H9 (cell line): ENCODE results near the gene ANKRD13D. TPM values are rescaled to one million over a fixed set of nuclear protein-coding genes. Genes with fewer than 3 reads are reported as not detected.

Experiments
- DNase-seq: peaks from one replicate; pipeline ENCODE4 v3.0.0-alpha.2; 2017
- H2AFZ ChIP-seq: one replicate; pipeline ENCODE4 v1.6.1; 2013; ENCODE audit warnings: mild to moderate bottlenecking, low read length, control low read depth, moderate library complexity
- H2AK5ac ChIP-seq: 2 replicates; pipeline ENCODE4 v1.6.1; 2013; ENCODE audit warnings: low read length, control low read depth, mixed read lengths; ENCODE audit not compliant: insufficient read length
- H2BK120ac ChIP-seq: one replicate; pipeline ENCODE4 v1.6.1; 2013; ENCODE audit warnings: low read depth, mild to moderate bottlenecking, low read length, control low read depth, inconsistent platforms; ENCODE audit not compliant: poor library complexity, severe bottlenecking
- H2BK12ac ChIP-seq: 2 replicates; pipeline ENCODE4 v1.6.1; 2013; ENCODE audit warnings: low read length, control low read depth, mixed read lengths, low read depth; ENCODE audit not compliant: insufficient read length
- H2BK15ac ChIP-seq: 2 replicates; pipeline ENCODE4 v1.6.1; 2013; ENCODE audit warnings: low read depth, low read length, control low read depth
- H2BK20ac ChIP-seq: one replicate; pipeline ENCODE4 v1.6.1; 2013; ENCODE audit warnings: low read depth, mild to moderate bottlenecking, low read length, control low read depth, inconsistent platforms; ENCODE audit not compliant: poor library complexity, severe bottlenecking
- H2BK5ac ChIP-seq: 2 replicates; pipeline ENCODE4 v1.6.1; 2013; ENCODE audit warnings: low read length, control low read depth, mixed read lengths; ENCODE audit not compliant: insufficient read length
- H3K14ac ChIP-seq: 2 replicates; pipeline ENCODE4 v1.6.1; 2013; ENCODE audit warnings: low read length, control low read depth; ENCODE audit not compliant: insufficient read depth
- H3K18ac ChIP-seq: 2 replicates; pipeline ENCODE4 v1.6.1; 2013; ENCODE audit warnings: low read depth, mild to moderate bottlenecking, mixed read lengths, low read length, control low read depth; ENCODE audit not compliant: insufficient read length
- H3K23ac ChIP-seq: 2 replicates; pipeline ENCODE4 v1.6.1; 2013; ENCODE audit warnings: low read length, control low read depth, mixed read lengths, low read depth; ENCODE audit not compliant: insufficient read length
- H3K23me2 ChIP-seq: 2 replicates; pipeline ENCODE4 v1.6.1; 2013; ENCODE audit warnings: low read depth, mild to moderate bottlenecking, mixed read lengths, low read length, control low read depth; ENCODE audit not compliant: insufficient read length, poor library complexity, severe bottlenecking
- H3K27ac ChIP-seq: 2 replicates; pipeline ENCODE4 v1.5.1; 2013; ENCODE audit warnings: low read length, control low read depth, mixed read lengths, low read depth; ENCODE audit not compliant: insufficient read length
- H3K27me3 ChIP-seq: 2 replicates; pipeline ENCODE4 v1.6.1; 2013; ENCODE audit warnings: low read length, control low read depth, inconsistent platforms; ENCODE audit not compliant: insufficient read depth
- H3K4ac ChIP-seq: 2 replicates; pipeline ENCODE4 v1.6.1; 2013; ENCODE audit warnings: low read depth, mild to moderate bottlenecking, control low read depth, inconsistent platforms, low read length, moderate library complexity
- H3K4me1 ChIP-seq: 2 replicates; pipeline ENCODE4 v1.6.1; 2013; ENCODE audit warnings: low read length, control low read depth, inconsistent platforms; ENCODE audit not compliant: insufficient read depth
- H3K4me2 ChIP-seq: 2 replicates; pipeline ENCODE4 v1.6.1; 2013; ENCODE audit warnings: low read length, control low read depth, mixed read lengths; ENCODE audit not compliant: insufficient read length, insufficient read depth
- H3K56ac ChIP-seq: 2 replicates; pipeline ENCODE4 v1.6.1; 2013; ENCODE audit warnings: low read depth, mild to moderate bottlenecking, mixed read lengths, low read length, control low read depth; ENCODE audit not compliant: insufficient read length
- H3K79me1 ChIP-seq: 2 replicates; pipeline ENCODE4 v1.6.1; 2013; ENCODE audit warnings: low read depth, mild to moderate bottlenecking, moderate library complexity, low read length, control low read depth, inconsistent platforms; ENCODE audit not compliant: insufficient read depth, poor library complexity, severe bottlenecking
- H3K79me2 ChIP-seq: 2 replicates; pipeline ENCODE4 v1.6.1; 2013; ENCODE audit warnings: low read length, control low read depth, inconsistent platforms; ENCODE audit not compliant: insufficient read depth
- H3K9ac ChIP-seq: 2 replicates; pipeline ENCODE4 v1.6.1; 2013; ENCODE audit warnings: low read length, control low read depth, mixed read lengths; ENCODE audit not compliant: insufficient read length; ENCODE audit errors: extremely low read depth
- H3K9me3 ChIP-seq: one replicate; pipeline ENCODE4 v1.6.1; 2013; ENCODE audit warnings: low read depth, low read length, inconsistent platforms; ENCODE audit not compliant: control insufficient read depth
- H3T11ph ChIP-seq: one replicate; pipeline ENCODE4 v1.6.1; 2013; ENCODE audit warnings: mild to moderate bottlenecking, low read length, control low read depth, inconsistent platforms
- H4K20me1 ChIP-seq: one replicate; pipeline ENCODE4 v1.6.1; 2013; ENCODE audit not compliant: control insufficient read depth, insufficient read length, insufficient read depth
- H4K5ac ChIP-seq: 2 replicates; pipeline ENCODE4 v1.6.1; 2013; ENCODE audit warnings: low read depth, mild to moderate bottlenecking, mixed read lengths, low read length, control low read depth; ENCODE audit not compliant: insufficient read length
- H4K8ac ChIP-seq: replicated peaks from 2 replicates; pipeline ENCODE4 v1.6.1; 2013; ENCODE audit warnings: low read length, control low read depth, mixed read lengths, low read depth; ENCODE audit not compliant: insufficient read length
- H4K91ac ChIP-seq: 2 replicates; pipeline ENCODE4 v1.6.1; 2013; ENCODE audit warnings: low read depth, mild to moderate bottlenecking, moderate library complexity, mixed read lengths, low read length, control low read depth; ENCODE audit not compliant: insufficient read length
- H3K27ac Mint-ChIP-seq, 3 experiments: 2 replicates in 2 of 3; 3 replicates in 1 of 3; pipeline ENCODE4 v1.8.0; 2020 to 2021; ENCODE audit warnings: mixed read lengths in 3 of 3, mild to moderate bottlenecking in 1 of 3, moderate library complexity in 1 of 3
- H3K27me3 Mint-ChIP-seq: 2 replicates; pipeline ENCODE4 v1.8.0; 2021; ENCODE audit warnings: low read depth, mild to moderate bottlenecking, moderate library complexity, mixed read lengths
- H3K36me3 Mint-ChIP-seq, 3 experiments: 2 replicates in 2 of 3; 3 replicates in 1 of 3; pipeline ENCODE4 v1.8.0; 2020 to 2021; ENCODE audit warnings: low read depth in 3 of 3, mixed read lengths in 3 of 3; ENCODE audit not compliant: insufficient read depth in 1 of 3
- H3K4me1 Mint-ChIP-seq, 2 experiments: 2 replicates each; pipeline ENCODE4 v1.8.0; 2020; ENCODE audit warnings: mixed read lengths in 2 of 2
- H3K4me3 Mint-ChIP-seq, 2 experiments: 2 replicates in 1 of 2; 3 replicates in 1 of 2; pipeline ENCODE4 v1.8.0; 2020 to 2021; ENCODE audit warnings: mild to moderate bottlenecking in 2 of 2, mixed read lengths in 2 of 2, moderate library complexity in 1 of 2
- H3K9me3 Mint-ChIP-seq, 2 experiments: 2 replicates in 1 of 2; 3 replicates in 1 of 2; pipeline ENCODE4 v1.8.0; 2020; ENCODE audit warnings: mild to moderate bottlenecking in 2 of 2, mixed read lengths in 2 of 2, moderate library complexity in 1 of 2
- WGBS: extraction: QIAGEN DNeasy Blood & Tissue Kit; methylation state at CpG from one replicate; pipeline ENCODE4 v1.1.7; 2013; ENCODE audit warnings: missing lambda C conversion rate, low lambda C conversion rate, mixed read lengths; ENCODE audit not compliant: insufficient read length; ENCODE audit errors: extremely low coverage; 5-methylcytosine and 5-hydroxymethylcytosine counted together
- total RNA-seq: library from RNA; stranded (reverse); gene quantifications from 2 replicates; pipeline ENCODE4 v1.2.1, GENCODE V29; 2021
- TF ChIP-seq, protein P1 (sequence below): fragments of 200-600 bp; sonication (generic); conservative IDR thresholded peaks from 3 replicates; pipeline ENCODE4 v1.8.0; 2021; ENCODE audit warnings: antibody characterized with exemption, mild to moderate bottlenecking

Gene ANKRD13D
- total RNA-seq, 1 experiment from 2014 or later, result 42.1 TPM

DNA sequence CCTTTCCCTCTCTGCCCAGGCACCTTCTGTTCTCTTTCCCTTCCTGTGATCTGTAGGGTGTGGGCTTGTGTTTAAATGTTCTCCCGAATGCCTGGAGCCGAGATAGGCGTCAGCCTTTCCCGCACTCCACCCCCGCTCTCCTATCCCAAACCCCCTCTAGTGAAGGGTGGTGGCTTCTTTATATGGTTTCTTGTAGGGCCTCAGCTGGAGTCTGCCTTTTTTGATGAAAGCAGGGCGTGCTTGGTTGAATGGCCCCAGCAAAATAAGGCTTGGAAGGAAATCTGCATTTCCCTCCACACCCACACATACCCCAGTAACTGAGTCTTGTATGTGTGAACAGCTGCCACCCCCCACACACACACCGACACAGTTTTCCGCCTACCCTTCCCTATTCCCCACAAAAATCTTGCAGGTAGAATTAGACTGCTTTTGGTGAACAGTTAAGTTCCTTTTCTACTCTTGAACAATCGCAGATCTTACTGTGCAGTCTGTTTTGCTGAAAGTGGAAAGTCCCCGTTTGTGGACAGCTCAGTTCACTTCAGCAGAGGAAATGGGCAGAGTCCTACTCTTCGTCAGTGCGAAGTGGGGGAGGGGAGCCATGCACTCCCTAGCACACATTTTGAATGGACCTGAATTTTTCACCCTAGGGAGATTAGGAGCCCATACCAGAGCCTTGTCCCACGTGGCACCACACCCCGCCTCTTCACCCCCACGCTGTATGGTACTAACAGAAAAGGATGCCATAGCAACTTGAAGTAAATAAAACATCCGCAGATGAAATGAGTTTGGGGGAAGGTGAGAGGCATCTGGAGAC lies 48.3 kb upstream of the ANKRD13D start:
- Mint-ChIP-seq H3K4me1 (peaks cover 36 to 37% of the 10 kb centered on the region in 2 experiments), H3K36me3 (peaks cover 30 to 57% (median 37%) of the 10 kb centered on the region in 3 experiments), H3K4me3 (peak overlapping the region; percentile 97 to 99), H3K27me3 (no peaks in the 10 kb centered on the region), H3K9me3 (no peaks in the 10 kb centered on the region), H3K27ac (peak overlapping the region; percentile 99)
- H4K91ac ChIP-seq, result no peak overlapping the region
- peak overlapping the region; percentile 88 for H3K14ac ChIP-seq
- H2AK5ac ChIP-seq, result peak overlapping the region; percentile 43
- DNase-seq, result peak; percentile 44
- H3K4ac ChIP-seq, result peak overlapping the region; percentile 68
- peaks cover 21% of the 10 kb centered on the region; the same call in 1 of the 2 replicates for H3K79me2 ChIP-seq
- peak overlapping the region; percentile 82 for H3K56ac ChIP-seq
- H3K4me1 ChIP-seq, result peaks cover 5% of the 10 kb centered on the region; the same call in 1 of the 2 replicates
- H2BK20ac ChIP-seq, result no peak overlapping the region
- TF ChIP-seq, protein P1, sequence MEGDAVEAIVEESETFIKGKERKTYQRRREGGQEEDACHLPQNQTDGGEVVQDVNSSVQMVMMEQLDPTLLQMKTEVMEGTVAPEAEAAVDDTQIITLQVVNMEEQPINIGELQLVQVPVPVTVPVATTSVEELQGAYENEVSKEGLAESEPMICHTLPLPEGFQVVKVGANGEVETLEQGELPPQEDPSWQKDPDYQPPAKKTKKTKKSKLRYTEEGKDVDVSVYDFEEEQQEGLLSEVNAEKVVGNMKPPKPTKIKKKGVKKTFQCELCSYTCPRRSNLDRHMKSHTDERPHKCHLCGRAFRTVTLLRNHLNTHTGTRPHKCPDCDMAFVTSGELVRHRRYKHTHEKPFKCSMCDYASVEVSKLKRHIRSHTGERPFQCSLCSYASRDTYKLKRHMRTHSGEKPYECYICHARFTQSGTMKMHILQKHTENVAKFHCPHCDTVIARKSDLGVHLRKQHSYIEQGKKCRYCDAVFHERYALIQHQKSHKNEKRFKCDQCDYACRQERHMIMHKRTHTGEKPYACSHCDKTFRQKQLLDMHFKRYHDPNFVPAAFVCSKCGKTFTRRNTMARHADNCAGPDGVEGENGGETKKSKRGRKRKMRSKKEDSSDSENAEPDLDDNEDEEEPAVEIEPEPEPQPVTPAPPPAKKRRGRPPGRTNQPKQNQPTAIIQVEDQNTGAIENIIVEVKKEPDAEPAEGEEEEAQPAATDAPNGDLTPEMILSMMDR, result no peak
- H2BK120ac ChIP-seq, result peak overlapping the region; percentile 90
- H3K27ac ChIP-seq, result peak overlapping the region; percentile 80
- no peak overlapping the region for H4K8ac ChIP-seq
- no peak overlapping the region for H2AFZ ChIP-seq
- H2BK5ac ChIP-seq, result peak overlapping the region; percentile 89
- peaks cover 19% of the 10 kb centered on the region for H3K23me2 ChIP-seq
- peak overlapping the region; percentile 98 for H3K4me2 ChIP-seq
- peak overlapping the region; percentile 81 for H4K5ac ChIP-seq
- H3T11ph ChIP-seq, result peak overlapping the region; percentile 36
- peak overlapping the region; percentile 90 for H3K18ac ChIP-seq
- H3K9ac ChIP-seq, result peak overlapping the region; percentile 95
- H2BK12ac ChIP-seq, result peak overlapping the region; percentile 1
- H3K79me1 ChIP-seq, result peaks cover 6% of the 10 kb centered on the region
- H2BK15ac ChIP-seq, result no peak overlapping the region
- WGBS, result no CpG with 5 or more reads among the region's 16 CpGs
- H3K27me3 ChIP-seq, result no peaks in the 10 kb centered on the region
- no peaks in the 10 kb centered on the region for H4K20me1 ChIP-seq
- H3K9me3 ChIP-seq, result no peaks in the 10 kb centered on the region
- peak overlapping the region; percentile 1 for H3K23ac ChIP-seq
